HG03139 (cell line): Measurements from ENCODE around the gene RWDD1.

Experiments used
- ATAC-seq: cut with Tn5 transposase; IDR thresholded peaks from one replicate; pipeline ENCODE4 v1.9.1; 2021; ENCODE audit not compliant: unreplicated experiment

The RWDD1 gene, protein sequence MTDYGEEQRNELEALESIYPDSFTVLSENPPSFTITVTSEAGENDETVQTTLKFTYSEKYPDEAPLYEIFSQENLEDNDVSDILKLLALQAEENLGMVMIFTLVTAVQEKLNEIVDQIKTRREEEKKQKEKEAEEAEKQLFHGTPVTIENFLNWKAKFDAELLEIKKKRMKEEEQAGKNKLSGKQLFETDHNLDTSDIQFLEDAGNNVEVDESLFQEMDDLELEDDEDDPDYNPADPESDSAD

DNA sequence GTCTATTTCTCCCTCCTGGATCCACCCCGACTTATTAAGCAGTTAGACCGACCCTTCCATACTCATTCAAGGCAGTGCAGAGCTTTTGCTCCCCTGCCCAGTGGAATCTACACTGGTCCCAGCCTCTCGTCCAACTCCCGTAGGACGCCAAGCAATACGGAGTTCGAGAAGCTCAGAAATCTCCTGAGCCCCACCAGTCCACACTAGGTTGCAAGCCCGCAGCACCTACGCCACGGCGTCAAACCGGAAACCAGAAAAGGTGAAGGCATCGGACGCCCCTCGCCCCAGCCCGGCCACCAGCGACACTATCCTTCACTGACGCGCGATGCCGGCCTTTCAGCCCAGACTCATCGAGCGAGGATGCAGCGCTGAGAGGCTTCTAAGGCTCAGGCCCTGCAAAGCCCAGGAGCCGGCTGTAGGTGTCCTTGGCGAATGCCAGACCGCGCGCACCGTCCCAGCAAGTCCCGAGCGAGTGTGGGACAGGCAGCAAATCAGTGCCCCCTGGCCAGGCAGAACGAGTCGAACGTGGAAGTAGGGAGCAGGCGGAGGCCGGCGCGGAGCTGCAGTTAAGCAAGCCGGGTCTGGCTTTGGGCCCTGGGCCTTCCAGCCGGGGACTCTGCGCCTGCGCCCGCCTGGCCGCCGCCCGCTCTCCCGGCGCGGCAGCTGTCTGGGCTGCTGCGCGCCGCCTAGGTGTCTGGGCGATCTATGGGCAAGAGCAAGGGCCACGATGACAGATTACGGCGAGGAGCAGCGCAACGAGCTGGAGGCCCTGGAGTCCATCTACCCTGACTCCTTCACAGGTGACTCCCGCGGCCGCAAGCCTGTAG, at the start of gene RWDD1:
Gene RWDD1, plus strand, starts transcription at position 649 of the 827 bp plus-strand sequence. Its CDS starts 79 bp downstream, at position 728.
- peak; percentile 95 for ATAC-seq

DNA sequence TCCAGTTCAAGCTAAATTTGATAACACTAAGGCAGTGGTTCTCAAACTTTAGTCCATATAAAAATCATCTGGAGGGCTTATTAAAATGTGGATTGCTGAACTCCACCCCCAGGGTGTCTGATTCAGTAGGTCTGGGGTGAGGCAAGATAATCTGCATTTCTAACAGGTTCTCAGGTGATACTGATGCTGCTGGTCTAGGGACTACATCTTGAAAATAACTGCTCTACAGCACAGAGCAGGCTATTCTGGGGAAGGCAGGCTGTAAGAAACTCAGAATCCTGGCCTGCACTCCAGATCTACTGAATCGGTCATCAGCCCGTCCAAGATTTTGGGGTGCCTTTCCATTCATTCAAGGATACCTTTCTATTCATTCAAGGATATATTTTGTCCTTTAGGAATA, 48.4 kb upstream of the RWDD1 start:
- ATAC-seq, result no peak

DNA sequence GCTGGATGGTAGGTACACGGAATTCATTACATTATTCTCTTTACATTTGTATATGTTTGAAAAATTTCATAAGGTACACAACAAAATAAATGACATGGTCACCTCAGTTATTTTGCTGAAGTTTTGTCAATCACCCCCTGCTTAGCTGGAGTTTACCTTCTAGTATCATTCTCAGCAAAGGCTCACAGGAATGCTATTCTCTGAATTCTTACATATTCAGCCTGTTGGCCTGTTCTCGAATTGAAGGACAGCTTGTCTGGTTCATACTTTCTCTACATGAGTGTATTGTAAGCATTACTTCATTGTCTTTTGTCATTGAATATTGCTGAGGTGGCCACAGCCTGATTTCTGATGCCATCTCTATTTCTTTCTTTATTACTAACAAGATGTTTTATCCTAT, 47.1 kb upstream of the RWDD1 start:
- no peak for ATAC-seq

DNA sequence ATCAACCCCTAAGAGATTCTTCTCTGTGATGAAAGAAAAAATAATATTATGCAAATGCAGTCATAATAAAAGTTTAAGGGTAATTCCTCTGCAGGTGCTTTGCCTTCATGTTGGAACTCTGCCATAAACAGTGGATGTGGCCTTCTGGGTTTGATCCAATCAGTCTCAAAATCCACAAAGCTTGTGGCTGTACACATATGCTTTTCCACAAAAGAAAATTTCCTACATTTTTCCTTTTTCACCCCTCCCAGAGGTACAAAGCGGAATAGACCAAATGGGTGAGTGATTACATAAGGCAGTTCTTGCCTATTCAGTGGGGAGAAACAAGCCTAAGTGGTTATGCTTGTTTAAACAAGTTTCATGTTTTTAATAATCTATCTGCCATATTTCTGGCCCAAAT, 43.2 kb upstream of the RWDD1 start:
- no peak for ATAC-seq

DNA sequence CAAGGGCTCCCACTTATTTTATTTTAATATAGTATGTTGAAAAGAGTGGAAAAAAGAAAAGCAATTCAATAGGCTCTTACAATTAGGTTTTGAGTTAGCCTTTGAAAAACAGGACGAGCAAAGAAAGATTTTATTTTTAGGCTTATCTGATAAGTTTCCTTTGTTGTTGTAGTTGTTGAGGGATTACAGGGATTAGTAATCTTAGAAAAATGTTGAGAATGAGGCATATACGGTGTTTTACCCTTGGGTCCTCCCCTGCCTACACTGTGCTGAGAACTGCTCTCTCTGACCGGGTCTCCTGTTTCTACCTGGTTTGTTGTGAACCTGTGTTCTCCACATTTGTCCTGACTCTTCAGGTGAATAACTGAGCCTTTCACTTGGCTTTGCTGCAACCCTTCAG, 42.5 kb upstream of the RWDD1 start:
- no peak for ATAC-seq

DNA sequence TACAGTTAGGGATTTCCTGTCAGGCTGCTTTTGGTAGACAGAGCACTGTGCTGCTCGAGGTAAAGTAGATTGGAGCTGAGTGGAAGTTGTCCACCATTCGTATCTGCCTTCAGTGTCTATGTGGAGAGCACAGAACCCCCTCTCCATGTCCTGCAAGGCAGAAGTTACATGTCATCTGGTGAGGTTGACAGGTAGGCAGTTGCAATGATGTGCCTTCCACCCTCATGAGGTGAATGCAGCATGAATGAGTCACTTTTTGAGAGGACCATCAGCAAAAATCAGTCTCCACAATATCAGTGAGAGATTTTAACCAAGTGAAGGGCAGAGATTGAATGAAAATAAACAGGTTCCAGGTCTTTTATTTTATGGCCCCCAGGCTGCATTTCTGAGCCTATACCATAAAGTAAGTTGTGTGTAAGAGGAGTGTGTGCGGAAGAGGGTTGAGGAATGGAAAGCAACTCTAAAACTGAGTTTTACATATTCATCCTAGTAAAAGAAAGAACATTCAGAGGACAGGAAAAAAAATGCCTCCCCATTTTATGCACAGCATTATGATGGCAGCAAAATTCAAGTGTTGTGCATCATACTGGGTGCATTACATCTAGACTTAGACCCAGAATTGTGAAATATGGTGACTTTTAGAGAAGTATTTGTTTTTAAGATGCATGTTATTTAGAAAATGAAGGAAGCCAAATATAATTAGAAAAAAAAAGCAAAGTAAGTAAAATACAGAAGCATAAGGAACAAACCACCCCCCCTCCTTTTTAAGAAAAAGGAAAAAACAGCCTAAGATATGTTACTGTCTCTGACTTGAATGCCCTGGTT, 41.6 kb upstream of the RWDD1 start:
- no peak for ATAC-seq

DNA sequence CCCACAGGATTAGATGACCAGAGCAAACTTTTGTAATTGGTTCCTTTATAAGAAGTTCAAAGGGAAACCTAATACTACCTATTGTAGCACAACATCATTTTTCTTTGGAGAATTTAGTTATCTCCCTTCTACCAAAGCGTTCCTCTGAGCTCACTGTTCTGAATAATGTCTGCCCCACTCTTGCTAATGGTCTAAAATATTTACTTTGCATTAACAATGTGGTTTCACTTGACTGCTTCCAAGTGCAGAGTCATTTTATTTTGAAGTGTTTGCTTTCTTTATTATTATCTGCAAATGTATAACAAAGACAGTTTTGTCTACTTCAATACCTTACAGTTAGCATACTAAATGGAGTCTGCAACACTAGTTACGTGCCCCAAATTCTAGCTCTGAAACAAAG, 40.9 kb upstream of the RWDD1 start:
- ATAC-seq, result no peak

DNA sequence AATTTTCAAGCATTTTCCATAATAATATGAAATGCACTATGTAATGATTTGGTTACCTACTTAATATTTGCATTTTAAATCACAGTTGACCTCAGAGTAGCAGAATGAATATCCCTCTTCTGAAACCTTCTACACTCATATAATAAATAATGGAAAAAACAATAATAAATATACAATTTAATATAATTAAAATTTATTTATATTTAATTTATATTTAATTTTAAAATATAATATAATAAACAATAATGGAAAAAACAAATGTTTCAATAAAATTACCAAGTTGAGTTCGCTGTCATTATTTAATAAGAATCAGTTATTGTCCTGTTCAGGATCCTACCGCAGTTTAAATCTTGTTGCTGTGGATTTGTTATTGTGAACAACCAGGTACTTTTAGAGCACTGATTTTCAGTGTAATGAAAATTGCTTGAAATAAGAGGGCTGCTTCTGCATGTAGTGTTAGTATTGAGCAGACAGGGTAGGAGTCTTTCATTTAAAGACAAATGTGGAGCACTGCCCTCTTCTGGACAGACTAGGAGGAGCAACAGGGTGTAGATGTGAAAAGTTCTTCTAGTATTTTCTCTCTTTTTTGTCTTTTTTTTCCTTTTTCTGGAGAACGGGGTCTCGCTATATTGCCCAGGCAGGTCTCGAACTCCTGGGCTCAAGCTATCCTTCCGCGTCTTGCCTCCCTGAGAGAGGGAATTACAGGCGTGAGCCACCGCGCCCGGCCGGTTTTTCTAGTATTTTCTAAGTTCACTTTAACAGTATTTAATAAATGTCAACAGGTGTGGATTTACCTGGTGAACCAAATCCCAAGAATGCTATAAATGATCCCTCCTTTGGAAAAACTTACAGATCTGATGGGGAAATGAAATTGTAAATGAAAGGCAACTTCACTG, 39.4 kb upstream of the RWDD1 start:
- ATAC-seq, result peak; percentile 73

DNA sequence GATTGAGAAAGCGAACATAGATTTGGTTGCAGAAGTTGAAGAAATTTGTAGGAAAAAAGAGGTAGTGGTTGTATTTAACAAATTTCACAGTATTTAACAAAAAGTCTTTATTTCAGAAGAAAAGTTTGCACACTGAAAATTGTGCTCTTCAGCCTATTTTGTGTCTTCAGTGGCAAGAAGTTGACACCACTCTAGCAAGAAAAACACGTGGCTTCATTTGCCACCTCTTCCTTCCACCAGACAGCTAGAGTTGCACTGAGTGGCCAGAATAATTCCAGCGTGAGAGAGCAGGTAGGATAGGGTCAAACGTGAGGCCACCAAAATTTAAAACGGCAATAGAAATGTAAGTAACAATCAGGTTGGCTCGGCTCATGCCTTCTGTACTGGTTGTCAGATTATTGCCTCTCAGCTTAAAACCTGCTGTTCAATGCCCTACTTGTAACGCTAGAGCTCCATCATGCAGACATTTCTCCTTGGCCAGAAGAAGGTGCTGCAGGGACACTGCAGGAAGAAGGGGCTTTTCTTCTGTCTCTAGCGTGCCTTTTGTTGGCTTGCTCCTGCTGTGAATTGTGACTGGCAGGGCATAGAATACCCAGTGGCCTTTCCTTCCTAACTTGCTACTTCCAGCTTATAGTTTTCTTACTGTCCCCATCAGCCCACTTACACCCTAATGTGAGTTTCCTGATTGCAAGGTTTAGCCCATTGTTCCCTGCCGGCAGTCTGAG, 37.9 kb upstream of the RWDD1 start:
- ATAC-seq, result no peak

DNA sequence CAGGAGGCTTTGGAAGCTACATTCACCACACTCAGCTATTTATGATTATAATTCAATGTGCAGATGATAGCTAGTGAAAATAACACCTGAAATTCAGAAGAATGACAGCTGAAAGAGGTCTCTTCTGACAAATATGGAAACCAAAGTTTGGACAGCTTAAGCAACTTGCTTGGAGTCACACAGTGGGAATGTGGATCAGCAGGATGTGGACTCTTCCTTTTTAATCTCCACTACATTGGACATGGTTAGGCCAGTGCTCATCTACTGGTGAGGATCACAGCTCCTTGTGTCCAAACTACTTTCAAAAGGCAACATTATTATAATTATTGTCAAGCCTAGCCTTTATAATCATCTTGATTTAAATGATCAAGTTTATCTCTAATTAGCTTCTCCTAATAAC, 36.2 kb upstream of the RWDD1 start:
- no peak for ATAC-seq

DNA sequence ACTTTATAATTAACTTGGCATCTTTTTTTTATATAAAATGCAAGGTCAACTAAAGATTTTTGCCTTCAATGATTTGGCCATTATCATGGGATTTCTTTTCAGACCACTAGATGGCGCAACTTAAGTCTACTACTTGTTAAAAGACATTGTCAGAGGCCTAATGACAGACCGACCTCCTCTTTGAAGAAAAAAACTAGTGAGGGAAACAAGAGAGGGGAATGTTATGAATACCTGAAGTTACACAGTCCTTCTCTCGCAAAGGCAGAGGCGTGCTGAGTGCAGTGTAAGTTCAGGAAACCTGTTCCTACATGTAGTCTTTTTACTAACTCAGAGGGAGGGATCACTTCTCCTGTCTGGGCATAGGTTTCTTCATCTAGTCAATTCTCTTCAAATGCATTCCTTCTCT, 35.1 kb upstream of the RWDD1 start:
- no peak for ATAC-seq

DNA sequence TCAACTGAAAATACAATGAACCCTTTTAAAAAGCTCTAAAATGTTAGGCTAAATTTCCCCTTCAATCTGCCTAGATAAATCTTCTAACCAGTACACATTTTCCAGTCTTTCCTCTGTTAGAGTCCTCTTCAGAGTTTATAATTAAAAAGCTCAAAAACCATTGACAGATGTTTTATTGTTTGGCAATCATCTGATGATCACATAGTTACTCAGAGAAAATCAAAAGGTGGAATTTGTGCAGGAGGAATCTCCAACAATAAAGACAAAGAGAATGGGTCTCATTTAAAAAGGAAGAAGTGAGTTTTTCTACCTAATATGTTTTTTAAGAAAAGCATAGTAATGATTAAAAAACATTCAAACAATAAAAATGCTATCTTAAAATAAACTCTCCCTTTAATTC, 28.9 kb upstream of the RWDD1 start:
- ATAC-seq, result no peak

DNA sequence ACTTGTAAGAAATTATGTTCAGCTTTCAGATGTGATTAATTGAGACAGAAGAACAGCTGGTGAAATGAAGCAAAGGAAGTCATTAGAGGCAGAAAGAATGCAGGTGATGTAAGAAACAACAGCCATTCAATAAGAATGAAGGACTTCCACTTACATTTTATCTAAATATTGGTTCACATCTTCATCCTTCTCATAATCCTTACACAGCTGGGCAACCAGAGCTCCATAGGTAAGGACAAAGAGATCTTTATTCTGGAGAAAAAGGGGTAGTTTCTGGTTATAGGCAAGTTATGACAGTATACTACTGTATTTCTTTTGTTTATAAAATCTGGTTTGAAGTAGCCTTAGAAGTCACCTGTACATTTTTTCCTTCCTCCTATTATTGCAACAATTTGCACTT, 28.2 kb upstream of the RWDD1 start:
- no peak for ATAC-seq

DNA sequence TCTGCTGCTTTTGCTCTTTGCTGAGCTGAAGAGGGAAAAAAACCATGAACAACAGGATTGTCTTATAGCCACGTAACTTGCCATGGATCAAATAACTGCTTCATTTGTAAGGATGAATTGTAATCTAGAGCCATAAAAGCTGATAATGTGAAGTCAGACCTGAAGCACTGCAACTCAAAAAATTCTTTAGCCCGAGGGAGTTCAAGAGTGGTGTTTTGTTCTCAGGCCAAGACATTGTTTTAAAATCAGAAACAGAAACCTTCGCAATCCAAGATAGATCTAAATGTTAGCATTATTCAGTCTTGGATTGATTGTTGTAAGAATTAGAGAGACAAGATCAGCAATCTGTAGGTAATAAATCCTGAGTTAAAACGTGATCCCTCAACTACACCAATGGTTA, 25.7 kb upstream of the RWDD1 start, which contains the start of gene TRAPPC3L:
Gene TRAPPC3L, minus strand, starts transcription at position 34 of the 400 bp plus-strand sequence. CDS start 170 bp downstream, outside the sequence.
- ATAC-seq, result no peak

DNA sequence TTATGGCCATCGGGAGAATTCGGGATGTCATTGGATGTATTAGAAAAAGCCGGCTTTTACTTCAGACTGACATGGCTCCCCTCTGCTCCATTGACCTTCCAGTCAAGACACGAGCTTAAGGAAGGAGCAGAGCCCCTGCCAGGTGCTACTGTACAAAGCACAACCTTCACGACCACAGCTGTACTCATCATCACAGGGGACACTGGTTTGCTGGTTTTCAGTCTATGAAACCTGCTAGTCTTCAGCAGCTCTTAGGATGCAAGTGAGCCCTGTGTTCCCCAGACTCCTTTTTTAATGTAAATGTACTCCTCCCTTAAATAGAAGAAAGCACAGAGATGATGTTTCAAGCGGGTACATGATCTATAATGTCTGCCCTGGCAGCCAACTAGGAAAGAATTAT, 23.9 kb upstream of the RWDD1 start:
- no peak for ATAC-seq

DNA sequence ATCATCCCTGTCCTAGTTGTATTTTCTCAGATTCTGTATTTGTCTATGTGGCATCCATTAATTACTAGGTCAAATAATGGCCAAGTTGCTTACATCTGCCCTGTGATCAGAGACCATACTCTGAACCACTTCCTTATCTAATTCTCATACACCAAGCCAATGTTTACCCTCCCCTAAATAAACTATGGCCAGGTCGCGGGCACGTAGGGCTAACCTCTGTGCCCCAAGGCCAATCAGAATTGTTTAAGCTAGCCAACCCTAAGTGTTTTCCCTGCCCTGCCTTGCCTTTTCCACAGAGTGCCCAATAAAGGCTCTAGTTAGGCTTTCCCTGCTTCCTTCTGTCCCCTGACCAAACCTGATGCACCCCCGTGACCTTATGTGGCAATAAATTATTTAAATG, 20.5 kb upstream of the RWDD1 start:
- no peak for ATAC-seq

DNA sequence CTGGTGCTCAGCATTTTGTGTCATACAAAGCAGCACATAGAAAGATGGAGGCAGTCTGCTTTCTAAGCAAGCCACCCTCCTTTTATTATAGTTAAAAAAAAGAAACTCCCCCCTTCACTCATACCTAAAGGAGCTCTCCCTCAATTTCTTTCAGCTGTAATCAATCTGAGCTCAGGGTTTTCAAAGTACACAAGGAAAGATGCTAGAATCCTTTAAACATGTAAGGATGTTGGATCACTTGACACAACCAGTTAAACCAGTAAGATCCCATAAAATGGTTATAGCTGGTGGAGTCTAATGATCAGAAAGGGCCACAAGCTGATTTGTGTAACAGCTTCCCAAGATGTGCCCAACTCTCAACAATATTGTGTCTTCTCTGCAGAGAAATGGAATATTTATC, 17.9 kb upstream of the RWDD1 start, which contains the start of gene CALHM4:
Gene CALHM4, plus strand, starts transcription at position 301 of the 400 bp plus-strand sequence. Its CDS starts 43 bp downstream, at position 344.
- no peak for ATAC-seq

DNA sequence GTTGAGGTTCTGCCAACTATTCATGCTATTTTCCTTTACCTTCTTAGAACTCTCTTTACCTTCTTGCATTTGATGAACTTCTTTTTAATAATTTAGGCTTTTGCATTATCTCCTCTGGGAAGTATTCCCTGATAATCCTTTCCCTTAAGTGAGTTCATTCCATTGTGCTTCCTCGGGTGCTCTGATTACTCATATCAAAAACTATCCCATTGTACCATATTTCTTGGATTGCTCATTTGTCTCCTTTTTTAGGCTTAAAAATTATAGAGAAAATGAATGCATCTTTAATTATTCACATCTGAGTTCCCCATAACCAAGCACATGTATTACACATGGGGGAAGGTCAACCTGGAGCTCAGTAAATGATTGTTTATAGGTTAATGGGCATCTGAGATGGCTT, 15.2 kb upstream of the RWDD1 start:
- ATAC-seq, result no peak

DNA sequence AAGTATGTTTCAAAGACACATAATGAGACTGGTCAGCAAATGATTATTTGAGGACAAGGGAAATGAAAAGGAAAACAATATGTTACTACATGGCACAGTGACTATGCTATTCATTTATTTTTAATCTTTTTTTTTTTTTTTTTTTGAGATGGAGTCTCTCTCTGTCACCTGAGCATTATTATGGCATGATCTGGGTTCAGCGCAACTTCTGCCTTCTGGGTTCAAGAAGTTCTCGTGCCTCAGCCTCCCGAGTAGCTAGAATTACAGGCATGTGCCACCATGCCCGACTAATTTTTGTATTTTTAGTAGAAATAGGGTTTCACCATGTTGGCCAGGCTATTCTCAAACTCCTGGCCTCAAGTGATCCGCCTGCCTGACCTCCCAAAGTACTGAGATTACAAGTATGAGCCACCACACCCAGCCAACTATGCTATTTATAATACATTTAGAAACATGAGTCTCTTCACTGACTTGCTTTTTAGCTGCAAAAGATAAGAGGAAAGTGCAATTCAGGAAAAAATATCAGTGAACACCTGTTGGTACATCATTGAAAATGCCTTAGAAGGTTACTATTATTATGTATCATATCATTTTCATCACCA, 14.4 kb upstream of the RWDD1 start:
- no peak for ATAC-seq
